ENCODE results near the gene MAP3K6.

The MAP3K6 gene

DNA sequence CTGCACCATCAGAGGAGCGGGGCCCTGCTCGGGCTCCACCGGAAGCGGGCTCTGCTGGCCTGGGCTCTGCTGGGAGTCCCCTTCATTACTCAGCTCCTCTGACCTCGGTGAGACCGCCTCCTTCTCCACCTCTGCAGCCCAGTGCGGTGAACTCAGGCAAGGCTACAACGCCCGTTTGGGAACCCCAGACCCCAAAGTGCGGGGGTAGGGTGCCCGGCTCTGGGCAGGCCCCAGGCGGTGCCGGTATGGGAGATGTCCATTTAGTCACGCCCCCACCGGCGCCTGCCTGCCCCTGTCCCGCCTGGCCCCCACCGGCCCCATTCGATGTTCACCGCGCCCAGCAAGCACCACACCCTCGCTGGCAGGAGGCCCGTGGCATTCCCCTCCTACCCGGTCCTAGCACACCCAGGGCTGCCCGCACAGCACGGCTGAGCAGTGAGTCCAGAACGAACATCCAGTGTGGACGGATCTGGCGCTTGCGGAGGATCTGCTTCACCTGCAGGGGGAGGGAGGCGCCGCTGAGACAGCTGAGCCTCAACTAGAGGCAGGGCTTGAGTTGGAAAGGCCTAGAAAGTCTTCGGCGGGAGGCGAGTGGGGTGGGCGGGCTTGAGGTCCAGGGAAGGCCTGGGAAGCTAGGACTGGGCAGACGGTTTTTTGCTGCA, 10.0 kb downstream of the MAP3K6 start:
- no peak for DNase-seq (ENCODE audit: low spot score)

DNA sequence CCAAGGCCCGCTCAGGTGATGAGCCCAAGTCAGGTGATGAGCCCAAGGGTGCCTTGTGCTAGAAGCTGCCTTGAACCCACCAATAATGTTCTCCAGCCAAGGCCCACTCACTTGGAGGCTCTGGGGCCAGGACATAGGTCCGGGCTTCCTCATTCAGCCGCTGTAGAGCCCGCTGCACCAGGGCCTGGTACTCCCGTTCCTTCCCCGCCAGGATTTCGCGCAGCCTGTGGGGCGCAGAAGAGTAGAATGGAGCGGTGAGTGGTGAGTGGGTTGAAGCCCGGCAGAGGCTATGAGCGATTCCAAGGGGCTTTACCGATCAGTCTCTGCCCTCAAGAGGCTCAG, 10.5 kb downstream of the MAP3K6 start:
- DNase-seq (ENCODE audit: low spot score) = no peak

DNA sequence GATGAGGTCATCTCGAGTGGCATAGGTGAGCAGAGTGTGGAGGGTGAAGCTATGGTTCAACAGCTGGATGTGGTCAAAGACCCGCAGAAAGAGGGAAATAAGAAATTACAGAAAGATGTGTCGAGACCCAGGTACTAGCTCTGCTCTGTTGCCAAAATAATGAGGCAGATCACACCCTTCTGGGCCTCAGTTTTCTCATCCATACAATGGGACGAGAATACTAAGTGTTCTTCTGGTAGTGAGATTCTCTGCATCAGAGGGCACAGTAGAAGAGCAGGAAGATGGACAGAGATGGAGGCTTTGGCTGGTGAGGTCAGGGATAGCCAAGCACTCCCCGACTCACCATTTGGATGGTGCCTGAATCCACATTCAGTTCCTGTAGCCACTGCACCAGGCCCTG, 11.1 kb downstream of the MAP3K6 start:
- no peak for DNase-seq (ENCODE audit: low spot score)

DNA sequence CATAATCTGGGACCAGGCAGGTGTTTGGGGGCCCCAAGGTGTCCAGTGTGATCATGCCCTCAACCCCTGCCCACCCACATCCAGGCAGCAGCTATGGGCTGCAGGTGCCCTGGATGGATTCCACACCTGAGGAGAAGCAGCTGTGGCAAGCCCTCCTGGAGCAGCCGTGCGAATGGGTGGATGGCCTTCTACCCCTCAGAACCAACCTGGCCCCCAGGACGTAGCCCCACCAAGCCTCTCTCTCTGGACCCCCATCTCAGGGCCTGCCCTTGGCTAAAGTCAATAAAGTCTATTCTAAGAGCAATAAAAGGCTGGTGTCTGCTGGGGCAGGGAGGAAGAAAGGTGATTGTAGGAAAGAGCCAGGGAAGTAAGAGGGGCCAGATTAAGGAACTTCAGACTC, 13.1 kb downstream of the MAP3K6 start:
- no peak for DNase-seq (ENCODE audit: low spot score)

DNA sequence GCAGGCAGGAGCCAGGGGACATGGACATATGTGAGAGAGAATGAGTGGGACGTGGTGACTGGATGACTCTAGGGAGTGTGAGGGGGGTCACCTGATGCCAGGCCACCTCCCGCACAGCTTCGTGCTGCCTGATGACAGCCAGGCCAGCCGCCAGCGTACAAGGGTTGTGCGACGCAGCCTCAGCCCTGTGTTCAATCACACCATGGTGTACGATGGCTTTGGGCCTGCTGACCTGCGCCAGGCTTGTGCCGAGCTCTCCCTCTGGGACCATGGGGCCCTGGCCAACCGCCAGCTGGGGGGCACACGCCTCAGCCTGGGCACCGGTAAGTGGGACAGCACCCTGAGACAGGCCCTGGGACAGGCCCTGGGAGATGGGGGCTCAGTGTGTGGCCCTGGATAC, 13.6 kb downstream of the MAP3K6 start:
- DNase-seq (ENCODE audit: low spot score) = no peak

DNA sequence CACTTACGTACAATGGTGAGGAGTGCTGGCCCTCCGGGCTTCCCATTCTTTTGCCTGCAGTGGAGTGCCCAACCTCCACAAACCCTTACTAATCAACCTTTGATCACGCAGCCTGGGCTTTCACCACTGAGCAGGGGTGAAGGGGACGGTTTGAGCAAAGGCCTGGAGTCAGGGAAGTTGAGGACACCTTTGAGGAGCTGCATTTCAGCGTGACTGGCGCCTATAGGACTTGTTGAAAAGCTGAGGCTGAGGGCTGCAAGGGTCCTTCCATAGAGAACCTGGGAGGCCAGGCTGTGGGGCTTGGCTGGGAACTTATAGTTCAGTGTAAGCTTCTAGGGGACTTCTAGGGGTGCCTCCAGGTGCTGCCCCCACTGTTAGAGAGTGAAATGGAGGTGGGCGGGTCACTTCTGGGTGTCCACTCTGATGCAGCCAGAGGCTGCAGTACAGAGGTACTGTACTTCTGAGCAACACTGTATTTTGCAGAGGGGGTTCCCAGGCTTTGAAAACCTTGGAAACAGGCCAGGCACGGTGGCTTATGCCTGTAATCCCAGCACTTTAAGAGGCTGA, 15.1 kb downstream of the MAP3K6 start:
- DNase-seq (ENCODE audit: low spot score) = no peak

DNA sequence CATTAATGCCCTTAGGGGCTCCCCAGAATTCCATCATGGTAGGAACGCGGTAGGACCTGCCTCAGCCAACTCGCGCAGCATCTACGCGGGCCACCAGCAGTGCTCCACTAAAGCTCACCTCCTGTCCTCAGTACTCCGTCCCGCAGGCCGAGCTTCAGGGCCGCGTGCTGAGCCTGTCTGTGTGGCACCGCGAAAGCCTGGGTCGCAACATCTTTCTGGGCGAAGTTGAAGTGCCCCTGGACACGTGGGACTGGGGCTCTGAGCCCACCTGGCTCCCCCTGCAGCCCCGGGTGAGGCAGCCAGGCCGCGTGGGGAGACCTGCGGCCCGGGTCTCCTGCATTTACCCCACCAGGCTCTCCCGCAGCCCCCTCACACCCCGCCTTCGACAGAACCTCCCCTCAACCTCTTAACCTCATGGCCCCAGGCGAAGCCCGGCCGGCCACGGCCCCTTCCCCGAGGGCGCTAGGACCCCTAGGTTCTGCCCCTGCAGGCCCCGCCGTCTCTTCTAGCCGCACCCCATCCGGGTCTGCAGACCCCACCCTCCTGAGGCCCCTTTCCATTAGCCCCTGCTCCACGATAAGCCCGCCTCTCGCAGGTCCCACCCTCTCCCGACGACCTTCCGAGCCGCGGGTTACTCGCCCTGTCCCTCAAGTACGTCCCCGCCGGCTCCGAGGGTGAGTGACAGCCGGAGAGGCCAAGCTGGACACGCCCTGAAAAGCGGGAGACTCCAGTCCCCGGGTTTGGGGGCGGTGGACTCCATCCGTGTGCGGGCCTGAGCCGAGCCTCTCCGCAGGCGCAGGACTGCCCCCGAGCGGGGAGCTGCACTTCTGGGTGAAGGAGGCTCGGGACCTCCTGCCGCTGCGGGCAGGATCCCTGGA, 15.9 kb downstream of the MAP3K6 start:
- DNase-seq (ENCODE audit: low spot score) = no peak

DNA sequence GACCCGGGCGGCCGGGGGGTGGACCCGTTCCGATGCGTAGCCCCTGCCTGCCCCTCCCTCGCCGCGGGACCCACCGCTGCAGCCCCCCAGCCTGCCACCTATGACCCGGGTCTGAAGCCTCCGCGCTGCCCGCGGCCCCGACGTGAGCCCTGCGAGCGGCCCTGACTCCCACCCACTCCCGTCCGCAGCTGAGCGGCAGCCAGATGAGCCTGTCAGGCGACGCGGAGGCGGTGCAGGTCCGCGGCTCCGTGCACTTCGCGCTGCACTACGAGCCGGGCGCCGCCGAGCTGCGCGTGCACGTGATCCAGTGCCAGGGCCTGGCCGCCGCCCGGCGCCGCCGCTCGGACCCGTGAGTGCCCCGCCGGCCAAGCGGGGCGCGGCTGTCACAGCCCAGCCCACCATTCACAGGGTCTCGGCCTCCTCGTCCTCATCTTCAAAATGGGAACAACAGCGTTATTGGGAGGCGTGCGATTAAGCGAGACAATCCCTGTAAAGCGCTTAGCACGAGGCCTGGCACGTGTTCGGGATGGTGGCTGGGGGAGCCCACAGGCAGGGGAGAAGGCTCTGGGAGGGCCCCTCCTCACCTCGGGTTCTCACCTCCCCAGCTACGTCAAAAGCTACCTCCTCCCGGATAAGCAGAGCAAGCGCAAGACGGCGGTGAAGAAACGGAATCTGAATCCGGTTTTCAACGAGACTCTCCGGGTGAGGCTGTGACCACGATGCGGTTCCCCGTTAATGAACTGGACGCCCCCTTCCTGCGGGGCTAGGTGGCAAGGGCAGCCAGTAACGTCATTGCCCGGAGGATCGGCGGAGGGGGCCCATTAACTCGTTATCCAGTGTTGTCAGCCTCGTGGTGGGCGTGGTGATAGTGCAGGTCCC, 16.7 kb downstream of the MAP3K6 start:
- DNase-seq (ENCODE audit: low spot score) = peak; percentile 89

DNA sequence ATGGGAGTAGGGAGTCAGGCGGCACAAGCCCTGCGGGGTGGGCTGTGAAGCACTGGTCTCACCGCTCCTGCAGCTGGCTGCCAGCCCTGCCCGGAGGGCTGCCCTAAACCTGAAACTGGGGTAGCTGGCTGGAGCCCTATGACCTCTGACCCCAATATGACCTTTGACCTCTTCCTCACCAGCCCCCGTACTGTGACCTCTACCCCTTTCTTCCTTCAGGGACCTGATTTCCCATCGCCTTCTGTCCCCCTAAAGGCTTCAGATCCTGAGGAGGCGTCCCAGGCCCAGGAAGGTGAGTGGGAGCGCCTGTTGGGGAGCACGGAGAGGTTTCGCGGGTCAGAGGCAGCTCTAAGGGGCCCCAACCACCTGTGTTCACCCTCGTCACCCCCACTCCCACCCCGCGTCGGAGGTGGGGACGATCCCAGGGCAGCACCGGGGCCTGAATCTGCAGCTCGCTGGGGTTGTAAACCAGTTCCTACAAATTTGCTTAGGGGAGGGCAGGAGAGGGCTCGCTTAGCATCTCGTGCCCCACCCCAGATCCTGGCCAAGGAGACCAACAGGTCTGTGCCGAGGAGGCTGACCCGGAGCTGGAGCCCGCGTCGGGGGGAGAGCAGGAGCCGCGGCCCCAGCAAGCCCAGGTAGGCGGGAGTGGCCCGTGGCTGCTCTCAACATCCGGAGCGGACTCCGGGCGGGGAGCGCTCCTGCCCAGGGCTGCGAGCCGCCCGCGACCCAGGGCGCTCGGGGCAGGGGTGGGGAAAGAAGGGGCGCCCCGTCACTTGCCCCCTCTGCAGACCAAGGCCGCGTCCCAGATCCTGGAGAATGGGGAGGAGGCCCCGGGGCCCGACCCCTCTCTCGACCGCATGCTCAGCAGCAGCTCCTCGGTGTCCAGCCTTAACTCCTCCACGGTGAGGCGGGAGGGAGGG, 17.6 kb downstream of the MAP3K6 start:
- peak; percentile 60 for DNase-seq (ENCODE audit: low spot score)

DNA sequence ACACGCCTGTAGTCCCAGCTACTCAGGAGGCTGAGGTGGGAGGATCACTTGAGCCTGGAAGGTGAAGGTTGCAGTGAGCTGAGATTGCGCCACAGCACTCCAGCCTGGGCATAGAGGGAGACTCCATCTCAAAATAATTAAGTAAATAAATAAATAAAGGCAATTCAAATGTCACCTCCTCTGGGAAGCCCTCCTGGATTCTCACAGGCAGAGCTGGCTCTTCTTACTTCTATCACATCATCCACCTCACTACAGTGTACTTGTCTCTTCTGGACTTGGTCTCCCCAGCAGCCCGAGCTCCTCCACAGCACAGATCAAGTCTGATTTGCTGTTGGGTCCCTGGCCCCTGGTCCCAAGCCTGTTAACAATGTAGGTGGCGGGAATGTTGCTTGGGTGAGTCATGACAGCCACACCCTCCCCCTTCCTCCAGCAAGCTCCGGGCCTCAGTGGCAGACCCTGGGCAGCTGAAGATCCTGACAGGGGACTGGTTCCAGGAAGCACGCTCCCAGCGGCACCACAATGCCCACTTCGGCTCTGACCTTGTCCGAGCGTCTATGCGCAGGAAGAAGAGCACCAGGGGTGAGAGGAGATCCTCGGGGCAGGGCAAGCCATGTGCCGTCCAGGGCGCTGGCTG, 19.7 kb downstream of the MAP3K6 start:
- DNase-seq (ENCODE audit: low spot score) = no peak

DNA sequence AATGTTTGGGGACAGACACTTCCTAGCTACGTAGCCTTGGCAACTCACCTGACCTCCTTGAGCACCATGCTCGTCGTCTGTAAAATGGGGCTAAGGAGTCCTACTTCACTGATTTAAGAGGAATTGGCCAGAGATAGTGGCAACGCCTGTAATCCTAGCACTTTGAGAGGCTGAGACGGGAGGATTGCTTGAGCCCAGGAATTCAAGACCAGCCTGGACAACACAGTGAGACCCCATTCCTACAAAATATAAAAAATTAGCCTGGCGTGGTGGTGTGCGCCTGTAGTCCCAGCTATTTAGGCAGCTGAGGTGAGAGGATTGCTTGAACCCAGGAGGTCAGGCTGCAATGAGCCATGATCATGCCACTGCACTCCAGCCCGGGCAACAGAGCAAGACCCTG, 20.4 kb downstream of the MAP3K6 start:
- no peak for DNase-seq (ENCODE audit: low spot score)

DNA sequence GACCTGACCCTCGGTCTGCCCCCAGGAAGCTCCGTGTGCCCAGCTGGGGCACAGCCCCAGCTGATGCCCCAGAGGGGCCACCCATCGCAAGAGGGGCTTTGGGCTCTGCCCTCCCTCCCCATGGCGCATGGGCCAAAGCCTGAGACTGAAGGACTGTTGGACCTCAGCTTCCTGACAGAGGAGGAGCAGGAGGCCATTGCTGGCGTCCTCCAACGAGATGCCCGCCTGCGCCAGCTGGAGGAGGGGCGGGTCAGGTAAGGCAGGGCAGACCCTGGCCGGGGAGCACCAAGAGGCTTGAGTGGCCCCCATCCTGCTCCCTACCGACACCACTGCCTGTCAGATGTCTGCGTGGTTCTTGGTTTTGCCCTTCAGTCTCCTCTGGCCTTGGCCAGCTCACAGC, 21.5 kb downstream of the MAP3K6 start:
- DNase-seq (ENCODE audit: low spot score) = no peak

DNA sequence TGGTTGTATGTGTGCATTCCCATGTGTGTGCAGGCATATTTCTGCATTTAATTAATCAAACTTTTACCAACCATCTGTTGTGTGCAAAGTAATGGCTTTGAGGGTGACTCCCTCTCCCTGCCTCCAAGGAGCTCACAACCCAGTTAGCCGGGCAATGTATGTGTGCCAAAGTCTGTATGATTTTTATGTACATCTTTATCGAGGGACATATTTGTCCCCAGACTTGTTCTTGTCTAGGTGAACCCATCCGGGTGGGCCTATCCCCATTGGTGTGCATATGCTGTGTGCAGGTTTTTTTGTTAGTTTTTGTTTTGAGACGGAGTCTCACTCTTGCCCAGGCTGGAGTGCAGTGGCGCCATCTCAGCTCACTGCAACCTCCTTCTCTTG, 23.1 kb downstream of the MAP3K6 start:
- DNase-seq (ENCODE audit: low spot score) = no peak

DNA sequence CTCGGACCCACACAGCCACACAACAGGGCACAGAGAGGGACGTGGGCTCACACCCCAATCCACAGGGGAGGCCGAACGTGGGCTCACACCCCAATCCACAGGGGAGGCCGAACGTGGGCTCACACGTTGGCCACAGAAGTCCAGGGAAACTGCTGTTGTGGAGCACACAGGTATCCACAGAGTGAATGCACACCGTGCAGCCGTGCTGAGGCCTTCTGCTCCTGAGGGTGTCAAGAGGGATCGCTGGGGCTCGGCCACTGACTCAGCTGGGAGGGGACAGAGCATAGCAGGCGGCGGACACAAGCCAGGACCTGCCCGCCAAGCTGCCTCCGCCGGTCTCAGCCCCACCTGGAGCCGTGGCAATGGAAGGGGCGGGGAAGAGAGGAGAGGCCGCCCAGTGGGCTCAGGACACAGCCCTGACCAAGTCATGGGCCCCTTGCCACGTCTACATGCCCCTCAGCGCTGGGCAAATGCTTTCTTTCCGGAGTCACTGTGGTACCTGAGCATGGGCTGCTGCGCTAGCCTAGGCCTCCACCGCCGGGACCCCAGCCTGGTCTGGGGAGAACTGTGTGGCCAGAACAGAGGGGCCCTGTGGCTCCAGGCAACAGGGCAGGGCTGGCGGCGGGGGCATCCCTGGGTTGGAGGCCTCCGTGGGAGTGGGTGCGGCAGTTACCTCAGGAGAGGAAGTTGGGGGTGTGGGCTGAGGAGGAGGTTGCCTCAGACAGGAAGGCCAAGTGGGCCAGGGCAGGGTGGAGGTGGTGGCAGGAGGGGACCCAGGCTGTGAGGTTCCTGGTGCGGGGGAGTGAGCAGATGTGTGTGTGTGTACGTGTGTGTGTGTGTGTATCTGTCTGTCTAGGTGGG, 23.8 kb downstream of the MAP3K6 start:
- DNase-seq (ENCODE audit: low spot score) = no peak

DNA sequence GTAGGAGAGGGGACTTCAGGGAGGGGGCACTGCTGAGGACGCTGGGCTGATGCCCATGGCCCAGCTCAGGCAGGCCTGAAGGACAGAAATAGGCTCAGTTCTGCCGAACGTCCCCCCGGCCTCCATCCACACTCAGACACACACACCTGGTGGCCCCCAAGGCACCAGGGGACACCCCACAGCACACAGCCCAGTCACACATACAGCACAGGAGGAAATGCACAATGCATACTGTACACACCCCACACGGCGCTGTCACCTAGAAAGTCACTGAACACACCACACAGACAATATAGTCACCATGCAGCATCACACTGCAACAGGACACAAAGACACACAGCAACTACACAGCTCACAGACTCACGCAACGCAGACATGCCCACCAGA, 24.4 kb downstream of the MAP3K6 start:
- DNase-seq (ENCODE audit: low spot score) = no peak

DNA sequence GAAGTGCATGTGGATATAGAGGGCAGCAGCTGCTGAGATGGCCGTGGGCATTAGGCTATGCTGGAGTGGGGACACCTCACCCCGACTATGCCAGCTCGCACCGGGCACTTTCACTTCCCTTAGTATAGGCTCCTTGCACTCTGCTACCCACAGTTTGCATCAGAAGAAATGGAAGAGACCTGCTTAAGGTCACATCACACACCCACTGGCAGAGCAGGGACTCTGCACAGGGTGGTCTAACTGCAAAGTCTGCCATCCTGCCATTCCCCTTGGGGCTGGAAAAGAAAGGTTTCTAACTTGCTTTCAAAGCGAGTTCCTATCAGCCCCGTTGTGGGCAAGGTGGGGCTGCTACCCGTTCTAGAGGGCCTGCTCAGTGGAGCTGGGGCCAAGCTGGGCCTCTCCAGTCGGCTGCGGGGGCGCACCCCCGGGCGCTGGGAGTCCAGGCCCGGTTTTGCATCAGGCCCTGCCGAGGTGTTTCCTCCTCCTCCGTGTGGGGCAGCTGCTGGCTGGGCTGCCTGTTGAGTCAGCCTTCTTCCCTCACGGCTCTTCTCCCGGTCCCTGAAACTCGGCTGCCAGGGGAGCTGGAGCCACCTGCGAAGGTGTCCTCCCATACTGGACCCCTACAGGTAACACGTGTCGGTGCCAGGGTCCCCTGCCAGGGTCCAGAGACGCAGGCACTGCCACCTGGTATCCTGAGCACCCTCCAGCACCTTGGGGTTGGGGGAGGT, 25.1 kb downstream of the MAP3K6 start, which contains the start of gene SYTL1:
TSS of gene SYTL1 (plus strand) at position 498 of the 728 bp plus-strand sequence. CDS start 3,313 bp downstream, outside the sequence.
- DNase-seq (ENCODE audit: low spot score) = peak; percentile 65

DNA sequence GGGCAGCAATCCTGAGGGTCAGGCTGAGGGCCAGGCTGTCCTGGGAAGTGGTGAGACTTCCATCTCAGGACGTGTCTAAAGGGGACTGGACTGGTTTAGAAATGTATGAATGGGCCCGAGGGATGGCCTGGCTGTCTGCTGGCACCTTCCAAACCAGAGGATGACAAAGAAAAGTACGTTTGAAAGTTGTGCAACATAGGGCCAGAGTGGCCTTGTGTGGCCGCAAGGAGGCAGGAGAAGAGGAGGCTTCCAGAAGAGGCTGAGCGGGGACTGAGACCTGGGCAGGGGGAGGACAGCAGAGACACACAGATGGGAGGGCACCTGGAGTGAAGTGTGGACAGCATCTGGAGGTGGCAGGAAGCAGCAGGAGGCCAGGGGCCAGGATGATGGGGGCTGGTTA, 27.5 kb downstream of the MAP3K6 start:
- DNase-seq (ENCODE audit: low spot score) = no peak

DNA sequence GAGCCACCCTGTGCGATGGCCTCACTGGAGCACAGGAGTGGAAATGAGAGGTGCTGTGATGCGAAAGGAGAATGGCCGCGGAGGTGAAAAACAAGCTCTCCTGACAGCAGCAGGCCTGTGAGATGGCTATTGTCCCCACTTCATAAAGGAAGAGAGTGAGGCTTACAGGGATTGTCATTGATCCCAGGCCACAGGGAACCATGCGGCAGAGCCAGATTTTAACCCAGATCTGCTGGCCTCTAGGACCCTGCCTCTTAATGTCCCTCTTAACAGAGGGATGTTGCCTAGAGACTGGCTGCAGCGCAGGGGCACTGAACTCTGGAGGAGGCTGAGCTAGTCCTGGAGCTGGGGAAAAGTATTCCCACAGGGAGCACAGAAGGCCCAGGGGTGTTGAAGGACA, 28.0 kb downstream of the MAP3K6 start:
- DNase-seq (ENCODE audit: low spot score) = no peak

DNA sequence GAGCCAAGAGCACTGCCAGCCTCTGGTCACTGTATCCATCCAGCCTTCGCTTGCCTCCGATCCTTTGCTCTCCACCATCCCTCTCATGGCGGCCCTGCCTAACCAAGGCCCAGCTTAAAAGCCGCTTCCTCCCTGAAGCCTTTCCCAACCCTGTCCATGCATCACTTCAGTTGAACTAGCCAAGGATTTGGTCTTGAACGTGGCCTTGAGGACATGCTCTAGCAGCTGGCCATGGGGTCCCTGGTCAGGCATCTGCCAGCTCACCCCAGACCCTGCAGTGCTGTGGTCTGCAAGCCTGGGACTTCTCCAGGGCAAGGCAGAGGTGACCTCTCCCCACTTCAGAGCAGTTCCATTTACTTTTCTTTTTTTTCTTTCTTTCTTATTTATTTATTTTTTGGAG, 30.0 kb downstream of the MAP3K6 start:
- DNase-seq (ENCODE audit: low spot score) = no peak

Data from RKO (cell line).